ENCODE data around the gene FOXA1.
"Not testable (repeated sequence)": the region's sequence is repeated elsewhere in the genome, so short reads cannot be mapped to it uniquely, and the experiment has no call there.

Gene FOXA1

GRCh38 chr14:37588956-37589714 lies 5.9 kb downstream of the FOXA1 start:
- DNase-seq, result no peak

DNA sequence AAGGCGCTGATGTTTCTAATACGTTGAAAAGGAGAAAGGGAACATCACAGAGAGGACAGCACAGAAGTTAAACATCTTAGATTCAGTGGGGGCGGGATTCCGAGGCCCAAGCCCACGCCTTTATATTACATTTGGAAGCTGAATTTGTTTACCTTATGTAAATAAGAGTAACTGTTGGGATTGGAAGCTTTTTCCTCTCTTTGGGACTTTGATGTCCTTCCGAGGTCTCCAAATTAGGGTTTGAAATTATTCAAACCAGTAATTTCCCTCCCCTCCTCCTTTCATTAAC lies 6.4 kb downstream of the FOXA1 start:
- DNase-seq, result no peak

- no peak for DNase-seq
Measured at GRCh38 chr14:37587881-37588666, 7.0 kb downstream of the FOXA1 start.

GRCh38 chr14:37587131-37587803 lies 7.8 kb downstream of the FOXA1 start:
- DNase-seq, result no peak

DNA sequence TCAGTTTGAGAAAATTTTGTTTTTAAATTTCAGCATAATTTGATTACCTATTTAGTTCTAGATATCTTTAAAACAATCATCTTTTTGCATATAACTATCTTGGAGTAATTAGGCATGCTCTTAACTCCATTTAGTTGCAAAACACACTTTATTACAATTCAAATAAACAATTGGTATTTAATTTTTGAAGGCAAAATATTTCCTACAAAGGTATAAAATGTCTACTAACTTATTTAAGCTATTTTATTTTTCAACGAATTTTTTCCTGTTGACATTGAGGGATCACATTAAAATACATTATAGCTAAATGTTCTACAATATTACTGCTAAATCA lies 8.3 kb downstream of the FOXA1 start:
- DNase-seq, result no peak

- DNase-seq, result no peak
Measured at GRCh38 chr14:37585971-37586796, 8.9 kb downstream of the FOXA1 start.

GRCh38 chr14:37585101-37585511 lies 9.9 kb downstream of the FOXA1 start:
- DNase-seq, result no peak

GRCh38 chr14:37584211-37585100 lies 10.6 kb downstream of the FOXA1 start:
- DNase-seq, result no peak

DNA sequence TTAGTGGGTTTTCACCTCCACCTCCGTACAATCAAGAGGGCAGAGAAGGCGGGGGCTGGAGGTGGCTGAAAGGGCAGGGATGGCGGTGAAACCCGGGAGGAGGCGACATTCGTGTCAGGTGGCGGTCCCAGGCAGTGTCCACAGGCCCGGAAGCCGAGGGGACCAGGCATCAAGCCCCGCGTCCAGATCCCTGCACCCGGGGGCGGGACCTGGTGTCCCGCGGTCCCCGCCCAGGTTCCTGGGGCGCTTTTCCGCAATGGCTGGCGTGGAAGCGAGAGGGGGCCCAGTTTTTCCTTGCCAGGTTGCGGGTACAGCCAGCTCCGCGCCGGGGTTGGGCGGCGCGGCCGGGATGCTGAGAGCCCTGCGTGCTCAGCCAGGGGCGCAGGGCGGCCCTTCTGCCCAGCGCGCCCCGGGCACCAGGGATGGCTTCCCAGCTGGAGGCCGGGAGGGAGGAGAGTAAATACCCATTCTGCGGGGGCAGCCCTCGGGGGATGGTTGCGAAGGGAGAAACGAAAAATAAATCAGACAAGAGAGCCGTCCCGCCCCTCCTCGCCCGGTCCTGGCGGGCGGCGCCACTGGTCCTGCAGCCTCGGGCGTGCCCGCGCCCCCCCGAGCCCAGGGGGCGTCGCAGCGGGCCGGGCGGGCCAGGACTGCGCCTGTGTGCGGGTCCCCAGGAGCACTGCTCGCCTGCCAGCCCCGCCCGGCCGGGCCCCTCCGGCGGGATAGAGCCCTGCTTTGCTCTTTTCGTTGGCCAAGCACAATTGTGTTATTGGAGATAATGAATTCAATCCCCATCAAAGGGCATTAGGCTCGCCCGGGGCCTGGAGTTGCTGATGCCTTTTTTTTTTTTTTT lies 11.5 kb downstream of the FOXA1 start:
- DNase-seq, result no peak

DNA sequence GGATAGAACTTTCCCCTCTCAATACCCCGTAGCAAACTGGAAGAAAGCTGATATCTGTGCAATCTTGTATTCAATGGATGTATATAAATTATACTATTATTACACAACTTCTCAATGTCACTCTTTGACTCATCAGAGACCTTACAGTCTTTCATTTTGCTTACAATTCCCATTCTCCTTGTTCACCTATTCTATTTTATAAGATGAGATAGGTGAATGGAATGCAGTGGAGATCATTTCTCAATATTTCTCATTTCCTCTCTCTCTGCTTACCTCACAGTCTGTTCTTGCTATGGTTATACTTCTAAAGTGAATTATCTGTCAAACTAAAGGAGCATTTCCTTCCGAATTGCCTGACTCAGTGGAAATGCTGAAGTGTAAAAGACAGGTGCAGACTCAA lies 14.9 kb downstream of the FOXA1 start:
- no peak for DNase-seq

- DNase-seq, result no peak
Measured at GRCh38 chr14:37579274-37579673, 15.8 kb downstream of the FOXA1 start.

GRCh38 chr14:37573356-37573755 lies 21.7 kb downstream of the FOXA1 start:
- DNase-seq, result no peak

- DNase-seq, result no peak
Measured at GRCh38 chr14:37571391-37571790, 23.7 kb downstream of the FOXA1 start.

- no peak for DNase-seq
Measured at GRCh38 chr14:37569729-37570128, 25.3 kb downstream of the FOXA1 start.

GRCh38 chr14:37566811-37567371 lies 28.2 kb downstream of the FOXA1 start:
- no peak for DNase-seq

- no peak for DNase-seq
Measured at GRCh38 chr14:37565550-37565949, 29.5 kb downstream of the FOXA1 start.

DNA sequence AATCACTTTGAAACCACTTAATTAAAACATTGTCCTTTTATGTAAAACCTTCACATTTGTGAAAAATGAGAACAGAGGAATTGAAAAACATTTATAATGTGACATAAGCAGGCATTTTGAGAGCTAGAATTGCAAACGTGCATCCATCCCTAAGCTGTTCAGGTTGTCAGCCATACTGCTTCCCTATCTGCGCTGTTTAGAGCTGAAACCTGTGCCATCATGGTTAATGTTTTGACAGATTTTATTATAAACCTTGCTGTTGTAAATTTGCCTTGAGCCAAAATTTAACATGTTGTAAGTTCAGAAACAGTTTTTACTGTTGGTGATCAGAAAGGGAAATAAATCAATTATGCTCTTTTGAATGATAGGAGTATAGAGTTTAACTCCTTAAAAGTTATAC lies 31.9 kb downstream of the FOXA1 start:
- DNase-seq, result no peak

DNA sequence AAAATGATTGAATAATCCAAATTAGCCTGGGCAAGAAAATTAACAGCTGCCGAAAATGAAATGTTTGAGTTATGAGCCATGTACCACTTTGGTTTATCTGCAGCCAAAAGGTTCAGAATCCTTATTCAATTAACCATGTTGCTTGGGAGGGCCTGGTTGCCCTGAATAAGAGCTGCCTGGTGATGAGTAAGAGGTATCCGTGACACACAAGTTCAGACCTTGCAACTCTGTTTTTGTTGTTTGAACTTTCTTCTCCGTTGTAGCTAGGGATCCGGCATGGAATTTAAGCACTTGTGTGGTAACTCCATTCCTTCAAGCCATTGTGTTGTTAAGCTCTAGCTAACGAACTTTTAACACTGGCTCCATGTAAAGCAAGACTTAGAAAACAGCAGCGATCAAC lies 35.7 kb downstream of the FOXA1 start:
- no peak for DNase-seq

DNA sequence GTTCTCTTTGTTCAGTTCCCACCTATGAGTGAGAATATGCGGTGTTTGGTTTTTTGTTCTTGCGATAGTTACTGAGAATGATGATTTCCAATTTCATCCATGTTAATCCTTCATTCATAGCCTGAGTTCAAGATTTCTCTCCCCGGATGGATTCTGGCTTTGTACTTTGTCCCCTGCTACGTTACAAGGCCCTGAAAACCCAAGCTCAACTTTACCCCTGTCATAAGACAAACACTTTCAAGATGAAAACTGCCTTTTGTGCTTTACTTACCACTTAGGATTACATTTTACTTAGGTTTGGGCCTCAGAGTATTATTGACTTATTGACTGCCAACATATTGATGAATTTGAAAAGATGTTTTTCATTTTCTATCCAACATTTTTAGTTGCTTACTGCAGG lies 36.3 kb downstream of the FOXA1 start:
- DNase-seq, result no peak

DNA sequence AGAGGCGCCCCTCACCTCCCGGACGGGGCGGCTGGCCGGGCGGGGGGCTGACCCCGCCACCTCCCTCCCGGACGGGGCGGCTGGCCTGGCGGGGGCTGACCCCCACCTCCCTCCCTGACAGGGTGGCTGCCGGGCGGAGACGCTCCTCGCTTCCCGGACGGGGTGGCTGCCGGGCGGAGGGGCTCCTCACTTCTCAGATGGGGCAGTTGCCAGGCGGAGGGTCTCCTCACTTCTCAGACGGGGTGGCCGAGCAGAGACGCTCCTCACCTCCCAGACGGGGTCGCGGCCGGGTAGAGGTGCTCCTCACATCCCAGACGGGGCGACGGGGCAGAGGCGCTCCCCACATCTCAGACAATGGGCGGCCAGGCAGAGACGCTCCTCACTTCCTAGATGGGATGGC lies 39.5 kb downstream of the FOXA1 start:
- DNase-seq, result not testable (repeated sequence)

Measured in suppressor macrophage treated with lipopolysaccharide for 1 hour (primary cell).